Kidney (tissue), 14 donors: ENCODE results near the gene TIRAP. TPM values are rescaled to one million over a fixed set of nuclear protein-coding genes. Genes with fewer than 3 reads are reported as not detected.

Source experiments
- DNase-seq, 5 donors: peaks; one replicate each; pipeline ENCODE4 v3.0.0-alpha.2; 2013 to 2020
- FAIRE-seq: peaks from 2 replicates; lab custom pipeline; 2012; peaks lifted over from hg19 to GRCh38; lab: Jason Lieb, UNC
- H3K27ac ChIP-seq, 2 donors: one replicate each; pipeline ENCODE4 v1.7.0; 2013; ENCODE audit warnings: low read depth in 2 of 2, low read length in 2 of 2, inconsistent platforms in 1 of 2
- H3K27me3 ChIP-seq: one replicate; pipeline ENCODE4 v1.7.1; 2013; ENCODE audit warnings: low read length, inconsistent platforms; ENCODE audit not compliant: control insufficient read depth, insufficient read depth
- H3K36me3 ChIP-seq, 3 donors: one replicate each; pipeline versions ENCODE4 v1.7.0 to v1.7.1; 2013; ENCODE audit warnings: low read length in 3 of 3, control low read depth in 1 of 3, inconsistent platforms in 1 of 3; ENCODE audit not compliant: insufficient read depth in 3 of 3, control insufficient read depth in 2 of 3
- H3K4me1 ChIP-seq, 3 donors: one replicate each; pipeline versions ENCODE4 v1.7.0 to v1.7.1; 2013; ENCODE audit warnings: low read length in 3 of 3, inconsistent platforms in 1 of 3, low read depth in 1 of 3; ENCODE audit not compliant: control insufficient read depth in 2 of 3, insufficient read depth in 2 of 3
- H3K4me3 ChIP-seq, 3 donors: one replicate each; pipeline versions ENCODE4 v1.7.0 to v1.8.1; 2013; ENCODE audit warnings: low read length in 3 of 3, control low read depth in 1 of 3, inconsistent platforms in 1 of 3
- H3K9ac ChIP-seq, 3 donors: one replicate each; pipeline versions ENCODE4 v1.7.0 to v1.7.1; 2013; ENCODE audit warnings: low read length in 3 of 3, control low read depth in 1 of 3, inconsistent platforms in 1 of 3
- H3K9me3 ChIP-seq, 3 donors: one replicate each; pipeline versions ENCODE4 v1.7.0 to v1.7.1; 2013; ENCODE audit warnings: low read length in 3 of 3, control low read depth in 1 of 3, inconsistent platforms in 1 of 3; ENCODE audit not compliant: control insufficient read depth in 2 of 3, insufficient read depth in 1 of 3
- intact Hi-C: fragments of 100-400 bp; cut with DNase I; formaldehyde crosslinking; loops from one replicate; pipeline ENCODE4 v1.11.1; 2022
- polyA plus RNA-seq: library from polyadenylated mRNA; stranded (reverse); fragments of 350-450 nt; fragmentation: Illumina TruSeq; extraction: RNeasy Lipid Tissue Mini Kit (QIAGEN cat#74804); gene quantifications from one replicate; pipeline ENCODE4 v1.2.3, GENCODE V29; 2014; ENCODE audit warnings: low read depth, low replicate concordance; ENCODE audit not compliant: insufficient read depth
- total RNA-seq: library from RNA; stranded (reverse); fragmentation: NEBNext Ultra II Directional; extraction: Animal tissue kit (Norgen Biotek cat#: 25700); gene quantifications from one replicate; pipeline ENCODE4 v1.2.1, GENCODE V29; 2021
- TF ChIP-seq, protein P1 (sequence below): IDR thresholded peaks from 3 replicates; pipeline ENCODE4 v1.5.1; 2012; ENCODE audit warnings: mild to moderate bottlenecking, moderate library complexity, borderline replicate concordance; ENCODE audit not compliant: insufficient read depth; ENCODE audit errors: extremely low read depth
- donor health status: control.
- donor health status: control.
- donor health status: control.
- donor health status: control.
- donor health status: control.
- donor health status: DM: yes; HTN: yes; CAD: no.
- donor health status: Normal renal cell carcinoma (clear cell type).

TIRAP gene
- total and polyA plus RNA-seq, 2 donors from 2014 or later: 5.8 to 12.1 TPM

DNA sequence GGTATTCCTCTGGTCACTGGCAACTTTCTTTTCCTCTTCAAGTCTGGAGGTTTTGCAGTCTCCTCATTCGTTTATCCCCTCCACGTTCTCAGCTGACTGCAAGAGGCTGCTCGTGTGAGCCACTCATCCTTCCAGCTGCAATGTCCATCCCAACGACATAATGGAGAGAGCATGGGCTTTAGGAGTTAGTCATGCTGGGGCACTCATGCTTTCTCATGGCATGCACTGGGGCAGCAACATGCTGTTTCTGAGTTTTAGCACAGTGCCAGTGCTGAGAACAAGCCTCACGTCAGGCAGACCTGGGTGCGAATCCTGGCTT is 28.1 kb downstream of the TIRAP start:
- Histone ChIP-seq H3K27ac (no peak overlapping the region), H3K9ac (peak overlapping the region in 1 of 3 donors; percentile 16), H3K9me3 (peaks cover 0 to 2% (median 0%) of the 10 kb centered on the region in 3 donors), H3K4me1 (peaks cover 0 to 4% (median 0%) of the 10 kb centered on the region in 3 donors), H3K36me3 (peaks cover 0 to 3% (median 2%) of the 10 kb centered on the region in 3 donors), H3K27me3 (no peaks in the 10 kb centered on the region), H3K4me3 (no peak overlapping the region)
- intact Hi-C loops: loop anchor here (5.0 kb wide), 1 partner anchor 171 kb away; no protein-coding TSS in a partner anchor
- TF ChIP-seq, protein P1, sequence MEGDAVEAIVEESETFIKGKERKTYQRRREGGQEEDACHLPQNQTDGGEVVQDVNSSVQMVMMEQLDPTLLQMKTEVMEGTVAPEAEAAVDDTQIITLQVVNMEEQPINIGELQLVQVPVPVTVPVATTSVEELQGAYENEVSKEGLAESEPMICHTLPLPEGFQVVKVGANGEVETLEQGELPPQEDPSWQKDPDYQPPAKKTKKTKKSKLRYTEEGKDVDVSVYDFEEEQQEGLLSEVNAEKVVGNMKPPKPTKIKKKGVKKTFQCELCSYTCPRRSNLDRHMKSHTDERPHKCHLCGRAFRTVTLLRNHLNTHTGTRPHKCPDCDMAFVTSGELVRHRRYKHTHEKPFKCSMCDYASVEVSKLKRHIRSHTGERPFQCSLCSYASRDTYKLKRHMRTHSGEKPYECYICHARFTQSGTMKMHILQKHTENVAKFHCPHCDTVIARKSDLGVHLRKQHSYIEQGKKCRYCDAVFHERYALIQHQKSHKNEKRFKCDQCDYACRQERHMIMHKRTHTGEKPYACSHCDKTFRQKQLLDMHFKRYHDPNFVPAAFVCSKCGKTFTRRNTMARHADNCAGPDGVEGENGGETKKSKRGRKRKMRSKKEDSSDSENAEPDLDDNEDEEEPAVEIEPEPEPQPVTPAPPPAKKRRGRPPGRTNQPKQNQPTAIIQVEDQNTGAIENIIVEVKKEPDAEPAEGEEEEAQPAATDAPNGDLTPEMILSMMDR: no peak
- FAIRE-seq (no peak), DNase-seq (no peak)

DNA sequence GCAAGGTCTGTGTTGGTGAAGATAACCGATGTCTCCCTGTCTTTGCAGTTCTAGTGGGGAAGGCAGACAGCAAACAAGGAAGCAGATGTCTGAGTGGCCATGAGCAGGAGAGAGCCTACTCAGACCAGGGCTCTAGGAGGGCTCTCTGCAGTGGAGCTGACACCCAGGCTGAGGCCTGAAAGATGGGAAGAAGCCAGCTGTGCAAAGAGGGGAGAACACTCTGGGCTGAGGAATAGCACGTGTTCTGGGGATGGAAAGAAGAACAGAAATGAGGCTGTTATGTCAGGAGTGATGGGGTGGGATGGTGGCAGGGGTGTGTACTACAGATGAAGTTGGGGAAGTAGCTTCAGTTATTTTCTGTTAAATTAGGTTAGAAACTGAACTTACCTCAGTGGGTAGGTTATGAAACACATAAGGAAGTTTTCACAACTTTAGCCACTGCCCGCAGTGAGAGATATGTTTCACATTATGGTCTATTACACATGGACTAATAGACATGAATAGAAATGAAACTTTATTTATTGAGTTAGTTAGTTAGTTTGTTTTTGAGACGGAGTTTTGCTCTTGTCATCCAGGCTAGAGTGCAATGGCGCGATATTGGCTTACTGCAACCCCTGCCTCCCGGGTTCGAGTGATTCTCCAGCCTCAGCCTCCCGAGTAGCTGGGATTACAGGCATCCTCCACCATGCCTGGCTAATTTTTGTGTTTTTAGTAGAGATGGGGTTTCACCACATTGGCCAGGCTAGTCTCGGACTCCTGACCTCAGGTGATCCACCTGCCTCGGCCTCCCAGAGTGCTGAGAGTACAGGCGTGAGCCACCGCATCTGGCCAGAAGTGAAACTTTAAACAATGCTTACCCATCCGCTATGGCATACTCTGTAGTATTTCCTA is 28.8 kb downstream of the TIRAP start:
- DNase-seq (no peak), FAIRE-seq (no peak)

DNA sequence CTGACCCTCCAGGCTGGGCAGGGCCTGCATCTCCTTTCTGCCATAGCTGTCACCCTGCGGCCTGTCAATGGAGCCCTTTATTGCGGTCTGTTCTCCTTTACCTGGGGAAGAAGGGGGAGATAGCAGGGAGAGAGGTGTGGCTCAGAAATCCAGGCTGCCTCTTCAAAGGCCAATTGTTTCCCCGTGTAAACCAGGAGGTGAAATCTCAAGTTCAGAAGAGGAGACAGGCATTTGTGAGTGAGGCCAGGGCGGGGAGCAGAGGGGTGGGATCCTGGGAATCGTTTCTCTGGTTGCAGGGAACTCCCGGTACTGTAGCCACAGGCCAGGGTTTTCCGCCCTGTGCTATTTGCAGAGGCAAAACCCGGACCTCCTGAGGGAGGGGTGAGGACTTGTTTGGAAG is 30.1 kb downstream of the TIRAP start:
- no peak overlapping the region for H3K4me3 ChIP-seq
- peaks cover 0 to 3% (median 0%) of the 10 kb centered on the region in 3 donors for H3K9me3 ChIP-seq
- no peak overlapping the region for H3K27ac ChIP-seq
- H3K4me1 ChIP-seq: peaks cover 0 to 4% (median 0%) of the 10 kb centered on the region in 3 donors
- TF ChIP-seq, protein P1: no peak
- no peaks in the 10 kb centered on the region for H3K27me3 ChIP-seq
- DNase-seq (no peak), FAIRE-seq (no peak)
- peaks cover 0 to 3% (median 2%) of the 10 kb centered on the region in 3 donors for H3K36me3 ChIP-seq
- H3K9ac ChIP-seq: no peak overlapping the region
- intact Hi-C loops: loop anchor here (5.0 kb wide), 1 partner anchor 169 kb away; no protein-coding TSS in a partner anchor

More for the DNA sequence above, 28.8 kb downstream of the TIRAP start:
- no peak overlapping the region for H3K27ac ChIP-seq
- peaks cover 0 to 3% (median 0%) of the 10 kb centered on the region in 3 donors for H3K9me3 ChIP-seq
- peaks cover 0 to 3% (median 2%) of the 10 kb centered on the region in 3 donors for H3K36me3 ChIP-seq
- TF ChIP-seq, protein P1: no peak
- peaks cover 0 to 4% (median 0%) of the 10 kb centered on the region in 3 donors for H3K4me1 ChIP-seq
- H3K4me3 ChIP-seq: no peak overlapping the region
- no peaks in the 10 kb centered on the region for H3K27me3 ChIP-seq
- intact Hi-C loops: loop anchor here (5.0 kb wide), 1 partner anchor 171 kb away; no protein-coding TSS in a partner anchor
- no peak overlapping the region for H3K9ac ChIP-seq
